HepG2 (cell line): ENCODE data around the gene VWA3A. TPM values are rescaled to one million over a fixed set of nuclear protein-coding genes. Genes with fewer than 3 reads are reported as not detected.

ENCODE experiments used
- ARNT ChIP-seq: fragments of 450-650 bp; IDR thresholded peaks from 2 replicates; pipeline ENCODE4 v1.6.1; 2017
- GATA4 ChIP-seq: sonication (generic); IDR thresholded peaks from 2 replicates; pipeline ENCODE4 v1.6.1; 2016; ENCODE audit warnings: antibody characterized with exemption, low read depth, borderline replicate concordance
- KMT2A ChIP-seq: sonication (generic); formaldehyde crosslinking; IDR thresholded peaks from 2 replicates; pipeline ENCODE4 v1.4.0; 2020; ENCODE audit warnings: missing genetic modification reagents
- MBD4 ChIP-seq: IDR thresholded peaks from 2 replicates; pipeline ENCODE4 v1.6.1; 2012; ENCODE audit warnings: low read length, inconsistent platforms, borderline replicate concordance
- MTF2 ChIP-seq: sonication (generic); formaldehyde crosslinking; IDR thresholded peaks from 2 replicates; pipeline ENCODE4 v1.5.0; 2020; ENCODE audit warnings: missing genetic modification reagents, borderline replicate concordance
- MXI1 ChIP-seq: IDR thresholded peaks from 3 replicates; pipeline ENCODE4 v1.6.1; 2012; ENCODE audit warnings: low read depth, low read length, inconsistent platforms, borderline replicate concordance
- RBM22 ChIP-seq: fragments of 200-400 bp; formaldehyde crosslinking; optimal IDR thresholded peaks from 2 replicates; pipeline ENCODE3; 2017; ENCODE audit warnings: mild to moderate bottlenecking, low read length, moderate library complexity
- SNAPC2 ChIP-seq: sonication (generic); formaldehyde crosslinking; IDR thresholded peaks from 2 replicates; pipeline ENCODE4 v1.8.1; 2022; ENCODE audit warnings: mild to moderate bottlenecking, missing genetic modification reagents
- ZBTB8A ChIP-seq: sonication (generic); formaldehyde crosslinking; IDR thresholded peaks from 2 replicates; pipeline ENCODE4 v1.4.0; 2020; ENCODE audit warnings: mild to moderate bottlenecking, low read depth, missing genetic modification reagents, borderline replicate concordance
- ZFP1 ChIP-seq: IDR thresholded peaks from 2 replicates; pipeline ENCODE4 v1.6.1; 2016
- ZMYM3 ChIP-seq: sonication (generic); formaldehyde crosslinking; IDR thresholded peaks from 2 replicates; pipeline ENCODE4 v1.5.1; 2020; ENCODE audit warnings: mild to moderate bottlenecking, missing genetic modification reagents
- ZNF17 ChIP-seq: sonication (generic); formaldehyde crosslinking; IDR thresholded peaks from 2 replicates; pipeline ENCODE4 v1.5.0; 2020; ENCODE audit warnings: mild to moderate bottlenecking, missing genetic modification reagents
- ZNF24 ChIP-seq: fragments of 450-650 bp; IDR thresholded peaks from 2 replicates; pipeline ENCODE4 v1.6.1; 2017; ENCODE audit warnings: antibody characterized with exemption, mild to moderate bottlenecking
- ZNF251 ChIP-seq: sonication (generic); formaldehyde crosslinking; IDR thresholded peaks from 2 replicates; pipeline ENCODE4 v1.9.0; 2021; ENCODE audit warnings: mild to moderate bottlenecking, missing genetic modification reagents
- ZNF274 ChIP-seq: sonication (generic); formaldehyde crosslinking; IDR thresholded peaks from 2 replicates; pipeline ENCODE4 v1.5.1; 2020; ENCODE audit warnings: mild to moderate bottlenecking, missing genetic modification reagents
- ZNF331 ChIP-seq: sonication (generic); formaldehyde crosslinking; IDR thresholded peaks from 2 replicates; pipeline ENCODE4 v1.4.0; 2020; ENCODE audit warnings: missing genetic modification reagents
- ZNF34 ChIP-seq: sonication (generic); formaldehyde crosslinking; IDR thresholded peaks from 2 replicates; pipeline ENCODE4 v1.4.0; 2020; ENCODE audit warnings: mild to moderate bottlenecking, missing genetic modification reagents, borderline replicate concordance
- ZNF598 ChIP-seq: sonication (generic); formaldehyde crosslinking; IDR thresholded peaks from 2 replicates; pipeline ENCODE4 v1.5.1; 2020; ENCODE audit warnings: mild to moderate bottlenecking, missing genetic modification reagents, borderline replicate concordance
- ZNF629 ChIP-seq: sonication (generic); formaldehyde crosslinking; conservative IDR thresholded peaks from 2 replicates; pipeline ENCODE4 v1.5.0; 2020; ENCODE audit warnings: missing genetic modification reagents
- polyA plus RNA-seq, 8 experiments: library from polyadenylated mRNA; depleted of rRNA in 3 of 8; stranded (reverse) in 7 of 8; unstranded in 1 of 8; fragments of >200 nt; fragmentation: Illumina TruSeq in 4 of 8; extraction: Trizol in 4 of 8; gene quantifications; 2 replicates each; pipeline versions ENCODE4 v1.2.1 to v1.2.3, GENCODE V29; 2011 to 2016; ENCODE audit warnings: low read depth in 4 of 8, missing spikeins in 1 of 8, mixed read lengths in 1 of 8; ENCODE audit not compliant: insufficient read depth in 1 of 8
- total RNA-seq, 5 experiments: library from RNA; depleted of rRNA; stranded (reverse); fragments of >200 nt; fragmentation: Illumina TruSeq; extraction: Trizol; gene quantifications; 2 replicates each; pipeline ENCODE4 v1.2.3, GENCODE V29; 2016; ENCODE audit warnings: low read depth in 1 of 5
- TF ChIP-seq, protein P1 (sequence below): sonication (generic); formaldehyde crosslinking; IDR thresholded peaks from 2 replicates; pipeline ENCODE4 v1.8.0; 2022; ENCODE audit warnings: mild to moderate bottlenecking, missing genetic modification reagents, moderate library complexity
- TF ChIP-seq, protein P2 (sequence below): sonication (generic); formaldehyde crosslinking; IDR thresholded peaks from 2 replicates; pipeline ENCODE4 v1.5.0; 2020; ENCODE audit warnings: missing genetic modification reagents
- TF ChIP-seq, protein P3 (sequence below): sonication (generic); formaldehyde crosslinking; IDR thresholded peaks from 2 replicates; pipeline ENCODE4 v1.4.0; 2020; ENCODE audit warnings: missing genetic modification reagents
- TF ChIP-seq, protein P4 (sequence below): IDR thresholded peaks from 2 replicates; pipeline ENCODE4 v1.6.1; 2016; ENCODE audit warnings: missing biosample characterization, missing genetic modification reagents, low read depth

The VWA3A gene
- total and polyA plus RNA-seq, 2 of the 13 experiments (the other 11 are each of a cell fraction or from before 2014, with no cell fraction given), result 0.03 to 0.07 TPM

DNA sequence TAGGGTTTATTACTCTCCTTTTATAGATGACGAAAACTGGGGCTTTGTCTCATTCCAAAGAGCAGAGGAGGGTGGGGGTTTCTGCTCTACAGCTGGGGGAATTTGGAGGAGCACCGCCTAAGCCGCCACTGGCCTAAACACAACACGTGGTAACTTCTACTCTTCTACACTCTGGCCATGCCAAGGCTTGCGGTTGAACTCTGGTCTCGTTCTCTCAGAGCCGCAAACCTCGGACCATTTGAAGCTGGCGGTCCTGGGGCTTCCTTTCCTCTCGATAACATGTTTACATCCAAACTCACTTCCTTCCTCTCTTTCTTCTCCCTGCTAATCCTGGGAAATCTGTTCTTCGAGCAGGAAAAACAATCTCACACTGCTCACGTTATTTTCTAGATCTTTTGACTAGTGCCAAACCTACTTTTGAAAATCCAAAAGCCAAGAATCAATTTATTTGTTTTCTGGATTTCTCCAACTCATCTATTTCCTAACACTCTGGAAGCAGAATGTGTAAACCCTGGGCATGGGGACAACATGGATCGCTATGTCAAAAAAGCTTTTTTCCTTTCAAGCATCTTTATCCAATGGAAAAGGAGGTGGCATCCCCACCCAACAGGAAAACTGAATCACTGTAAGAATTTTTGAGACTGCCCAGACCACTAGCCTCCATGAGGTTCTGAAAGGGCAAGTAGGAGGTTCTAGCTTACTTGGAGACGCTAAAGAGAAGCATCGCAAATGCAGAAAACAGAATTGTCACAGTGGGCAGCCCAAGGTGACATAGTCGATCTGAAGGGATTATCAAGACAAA is 100.1 kb downstream of the VWA3A start (continued):
- TF ChIP-seq MTF2 (CRISPR knock-in tag) (0 out of 2 replicates have a peak, but pooled peaks have one; percentile 60), MBD4 (no peak), ZNF331 (CRISPR knock-in tag) (peak; percentile 95), ZNF629 (peak; percentile 35), SNAPC2 (CRISPR knock-in tag) (peak; percentile 95; the same call in 1 of the 2 replicates), ZNF274 (peak; percentile 79; the same call in 1 of the 2 replicates), ZNF598 (CRISPR knock-in tag) (no peak), KMT2A (CRISPR knock-in tag) (peak; percentile 45; the same call in 1 of the 2 replicates), ZFP1 (peak; percentile 82), ZNF17 (no peak), ARNT (no peak), GATA4 (peak; percentile 75; the same call in 1 of the 2 replicates), ZBTB8A (0 out of 2 replicates have a peak, but pooled peaks have one; percentile 43), MXI1 (peak; percentile 93; the same call in 1 of the 3 replicates), ZNF251 (CRISPR knock-in tag) (no peak), ZMYM3 (CRISPR knock-in tag) (peak; percentile 58; the same call in 1 of the 2 replicates), ZNF24 (peak; percentile 37; the same call in 1 of the 2 replicates), ZNF34 (CRISPR knock-in tag) (0 out of 2 replicates have a peak, but pooled peaks have one; percentile 47), RBM22 (no peak)
- TF ChIP-seq, protein P1, sequence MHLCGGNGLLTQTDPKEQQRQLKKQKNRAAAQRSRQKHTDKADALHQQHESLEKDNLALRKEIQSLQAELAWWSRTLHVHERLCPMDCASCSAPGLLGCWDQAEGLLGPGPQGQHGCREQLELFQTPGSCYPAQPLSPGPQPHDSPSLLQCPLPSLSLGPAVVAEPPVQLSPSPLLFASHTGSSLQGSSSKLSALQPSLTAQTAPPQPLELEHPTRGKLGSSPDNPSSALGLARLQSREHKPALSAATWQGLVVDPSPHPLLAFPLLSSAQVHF (CRISPR knock-in tag), result no peak
- TF ChIP-seq, protein P2, sequence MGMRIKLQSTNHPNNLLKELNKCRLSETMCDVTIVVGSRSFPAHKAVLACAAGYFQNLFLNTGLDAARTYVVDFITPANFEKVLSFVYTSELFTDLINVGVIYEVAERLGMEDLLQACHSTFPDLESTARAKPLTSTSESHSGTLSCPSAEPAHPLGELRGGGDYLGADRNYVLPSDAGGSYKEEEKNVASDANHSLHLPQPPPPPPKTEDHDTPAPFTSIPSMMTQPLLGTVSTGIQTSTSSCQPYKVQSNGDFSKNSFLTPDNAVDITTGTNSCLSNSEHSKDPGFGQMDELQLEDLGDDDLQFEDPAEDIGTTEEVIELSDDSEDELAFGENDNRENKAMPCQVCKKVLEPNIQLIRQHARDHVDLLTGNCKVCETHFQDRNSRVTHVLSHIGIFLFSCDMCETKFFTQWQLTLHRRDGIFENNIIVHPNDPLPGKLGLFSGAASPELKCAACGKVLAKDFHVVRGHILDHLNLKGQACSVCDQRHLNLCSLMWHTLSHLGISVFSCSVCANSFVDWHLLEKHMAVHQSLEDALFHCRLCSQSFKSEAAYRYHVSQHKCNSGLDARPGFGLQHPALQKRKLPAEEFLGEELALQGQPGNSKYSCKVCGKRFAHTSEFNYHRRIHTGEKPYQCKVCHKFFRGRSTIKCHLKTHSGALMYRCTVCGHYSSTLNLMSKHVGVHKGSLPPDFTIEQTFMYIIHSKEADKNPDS (CRISPR knock-in tag), result no peak
- TF ChIP-seq, protein P3, sequence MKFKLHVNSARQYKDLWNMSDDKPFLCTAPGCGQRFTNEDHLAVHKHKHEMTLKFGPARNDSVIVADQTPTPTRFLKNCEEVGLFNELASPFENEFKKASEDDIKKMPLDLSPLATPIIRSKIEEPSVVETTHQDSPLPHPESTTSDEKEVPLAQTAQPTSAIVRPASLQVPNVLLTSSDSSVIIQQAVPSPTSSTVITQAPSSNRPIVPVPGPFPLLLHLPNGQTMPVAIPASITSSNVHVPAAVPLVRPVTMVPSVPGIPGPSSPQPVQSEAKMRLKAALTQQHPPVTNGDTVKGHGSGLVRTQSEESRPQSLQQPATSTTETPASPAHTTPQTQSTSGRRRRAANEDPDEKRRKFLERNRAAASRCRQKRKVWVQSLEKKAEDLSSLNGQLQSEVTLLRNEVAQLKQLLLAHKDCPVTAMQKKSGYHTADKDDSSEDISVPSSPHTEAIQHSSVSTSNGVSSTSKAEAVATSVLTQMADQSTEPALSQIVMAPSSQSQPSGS (CRISPR knock-in tag), result peak; percentile 74; the same call in 1 of the 2 replicates
- TF ChIP-seq, protein P4, sequence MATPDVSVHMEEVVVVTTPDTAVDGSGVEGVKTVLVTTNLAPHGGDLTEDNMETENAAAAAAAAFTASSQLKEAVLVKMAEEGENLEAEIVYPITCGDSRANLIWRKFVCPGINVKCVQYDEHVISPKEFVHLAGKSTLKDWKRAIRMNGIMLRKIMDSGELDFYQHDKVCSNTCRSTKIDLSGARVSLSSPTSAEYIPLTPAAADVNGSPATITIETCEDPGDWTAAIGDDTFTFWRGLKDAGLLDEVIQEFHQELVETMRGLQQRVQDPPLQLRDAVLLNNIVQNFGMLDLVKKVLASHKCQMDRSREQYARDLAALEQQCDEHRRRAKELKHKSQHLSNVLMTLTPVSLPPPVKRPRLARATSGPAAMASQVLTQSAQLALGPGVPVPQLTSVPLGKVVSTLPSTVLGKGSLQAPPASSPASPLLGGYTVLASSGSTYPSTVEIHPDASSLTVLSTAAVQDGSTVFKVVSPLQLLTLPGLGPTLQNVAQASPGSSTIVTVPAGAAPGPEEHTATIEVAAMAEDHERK (CRISPR knock-in tag), result no peak; the same call in 1 of the 2 replicates
